Measurements from ENCODE around the gene VDAC2.
"Not testable (repeated sequence)": the region's sequence is repeated elsewhere in the genome, so short reads cannot be mapped to it uniquely, and the experiment has no call there.

DNA sequence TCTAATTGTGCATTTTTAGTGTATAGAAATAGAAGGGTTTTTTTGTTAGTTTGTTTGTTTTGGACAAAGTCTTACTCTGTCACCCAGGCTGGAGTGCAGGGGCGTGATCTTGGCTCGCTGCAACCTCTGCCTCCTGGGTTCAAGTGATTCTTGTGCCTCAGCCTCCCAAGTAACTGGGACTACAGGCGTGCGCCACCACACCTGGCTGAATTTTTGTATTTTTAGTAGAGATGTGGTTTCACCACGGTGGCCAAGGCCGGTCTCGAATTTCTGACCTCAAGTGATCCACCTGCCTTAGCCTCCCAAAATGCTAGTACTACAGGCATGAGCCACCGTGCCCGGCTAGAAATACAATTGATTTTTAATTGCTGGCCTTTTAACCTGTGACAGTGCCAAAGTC lies 22.1 kb upstream of the VDAC2 start:
- TF ChIP-seq POLR2A (IDR thresholded peaks at IDR 0.05), result not testable (repeated sequence)
- TF ChIP-seq, protein P1, sequence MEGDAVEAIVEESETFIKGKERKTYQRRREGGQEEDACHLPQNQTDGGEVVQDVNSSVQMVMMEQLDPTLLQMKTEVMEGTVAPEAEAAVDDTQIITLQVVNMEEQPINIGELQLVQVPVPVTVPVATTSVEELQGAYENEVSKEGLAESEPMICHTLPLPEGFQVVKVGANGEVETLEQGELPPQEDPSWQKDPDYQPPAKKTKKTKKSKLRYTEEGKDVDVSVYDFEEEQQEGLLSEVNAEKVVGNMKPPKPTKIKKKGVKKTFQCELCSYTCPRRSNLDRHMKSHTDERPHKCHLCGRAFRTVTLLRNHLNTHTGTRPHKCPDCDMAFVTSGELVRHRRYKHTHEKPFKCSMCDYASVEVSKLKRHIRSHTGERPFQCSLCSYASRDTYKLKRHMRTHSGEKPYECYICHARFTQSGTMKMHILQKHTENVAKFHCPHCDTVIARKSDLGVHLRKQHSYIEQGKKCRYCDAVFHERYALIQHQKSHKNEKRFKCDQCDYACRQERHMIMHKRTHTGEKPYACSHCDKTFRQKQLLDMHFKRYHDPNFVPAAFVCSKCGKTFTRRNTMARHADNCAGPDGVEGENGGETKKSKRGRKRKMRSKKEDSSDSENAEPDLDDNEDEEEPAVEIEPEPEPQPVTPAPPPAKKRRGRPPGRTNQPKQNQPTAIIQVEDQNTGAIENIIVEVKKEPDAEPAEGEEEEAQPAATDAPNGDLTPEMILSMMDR (IDR thresholded peaks at IDR 0.05), result not testable (repeated sequence)
